ENCODE data around the gene CARS2.

Gene CARS2

GRCh38 chr13:110643324-110643723 lies 62.6 kb downstream of the CARS2 start:
- TF ChIP-seq, protein P1, sequence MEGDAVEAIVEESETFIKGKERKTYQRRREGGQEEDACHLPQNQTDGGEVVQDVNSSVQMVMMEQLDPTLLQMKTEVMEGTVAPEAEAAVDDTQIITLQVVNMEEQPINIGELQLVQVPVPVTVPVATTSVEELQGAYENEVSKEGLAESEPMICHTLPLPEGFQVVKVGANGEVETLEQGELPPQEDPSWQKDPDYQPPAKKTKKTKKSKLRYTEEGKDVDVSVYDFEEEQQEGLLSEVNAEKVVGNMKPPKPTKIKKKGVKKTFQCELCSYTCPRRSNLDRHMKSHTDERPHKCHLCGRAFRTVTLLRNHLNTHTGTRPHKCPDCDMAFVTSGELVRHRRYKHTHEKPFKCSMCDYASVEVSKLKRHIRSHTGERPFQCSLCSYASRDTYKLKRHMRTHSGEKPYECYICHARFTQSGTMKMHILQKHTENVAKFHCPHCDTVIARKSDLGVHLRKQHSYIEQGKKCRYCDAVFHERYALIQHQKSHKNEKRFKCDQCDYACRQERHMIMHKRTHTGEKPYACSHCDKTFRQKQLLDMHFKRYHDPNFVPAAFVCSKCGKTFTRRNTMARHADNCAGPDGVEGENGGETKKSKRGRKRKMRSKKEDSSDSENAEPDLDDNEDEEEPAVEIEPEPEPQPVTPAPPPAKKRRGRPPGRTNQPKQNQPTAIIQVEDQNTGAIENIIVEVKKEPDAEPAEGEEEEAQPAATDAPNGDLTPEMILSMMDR (conservative IDR thresholded peaks at IDR 0.05; ENCODE audit: low read depth, low read length) = no peak
- no peak overlapping the region for H2AFZ ChIP-seq (ENCODE audit: low read depth)
- no peak overlapping the region for H3K4me3 ChIP-seq (IDR thresholded peaks at IDR 0.05; ENCODE audit: insufficient read depth, low read depth, low read length)
- H4K20me1 ChIP-seq (ENCODE audit: insufficient read depth) = no peaks in the 10 kb centered on the region
- no peak overlapping the region for H3K27ac ChIP-seq
- H3K36me3 ChIP-seq (ENCODE audit: insufficient read depth) = no peaks in the 10 kb centered on the region
- H3K27me3 ChIP-seq (ENCODE audit: insufficient read depth, low read depth) = no peaks in the 10 kb centered on the region
- no peaks in the 10 kb centered on the region for H3K79me2 ChIP-seq (ENCODE audit: insufficient read depth, low read depth)
- no peak overlapping the region for H3K9ac ChIP-seq
- no peak overlapping the region for H3K4me2 ChIP-seq
- H3K4me1 ChIP-seq (ENCODE audit: low read depth, poor library complexity, severe bottlenecking) = peaks cover 6% of the 10 kb centered on the region

GRCh38 chr13:110642291-110642981 lies 63.5 kb downstream of the CARS2 start:
- TF ChIP-seq, protein P1 (conservative IDR thresholded peaks at IDR 0.05; ENCODE audit: low read depth, low read length) = no peak
- Histone ChIP-seq H3K27ac (no peak overlapping the region), H3K4me2 (no peak overlapping the region), H4K20me1 (ENCODE audit: insufficient read depth) (no peaks in the 10 kb centered on the region), H3K79me2 (ENCODE audit: insufficient read depth, low read depth) (no peaks in the 10 kb centered on the region), H3K36me3 (ENCODE audit: insufficient read depth) (no peaks in the 10 kb centered on the region), H3K9ac (no peak overlapping the region), H3K4me3 (IDR thresholded peaks at IDR 0.05; ENCODE audit: insufficient read depth, low read depth, low read length) (no peak overlapping the region), H3K27me3 (ENCODE audit: insufficient read depth, low read depth) (no peaks in the 10 kb centered on the region), H3K4me1 (ENCODE audit: low read depth, poor library complexity, severe bottlenecking) (peaks cover under 1% of the 10 kb centered on the region), H2AFZ (ENCODE audit: low read depth) (no peak overlapping the region)

GRCh38 chr13:110641055-110642015 lies 64.6 kb downstream of the CARS2 start:
- Histone ChIP-seq H3K79me2 (ENCODE audit: insufficient read depth, low read depth) (no peaks in the 10 kb centered on the region), H3K4me3 (IDR thresholded peaks at IDR 0.05; ENCODE audit: insufficient read depth, low read depth, low read length) (no peak overlapping the region), H3K27ac (no peak overlapping the region), H3K4me2 (no peak overlapping the region), H3K4me1 (ENCODE audit: low read depth, poor library complexity, severe bottlenecking) (no peaks in the 10 kb centered on the region), H2AFZ (ENCODE audit: low read depth) (no peak overlapping the region), H3K9ac (no peak overlapping the region), H3K36me3 (ENCODE audit: insufficient read depth) (no peaks in the 10 kb centered on the region), H4K20me1 (ENCODE audit: insufficient read depth) (no peaks in the 10 kb centered on the region), H3K27me3 (ENCODE audit: insufficient read depth, low read depth) (no peaks in the 10 kb centered on the region)
- TF ChIP-seq, protein P1 (conservative IDR thresholded peaks at IDR 0.05; ENCODE audit: low read depth, low read length) = no peak

- no peaks in the 10 kb centered on the region for H3K4me1 ChIP-seq (ENCODE audit: low read depth, poor library complexity, severe bottlenecking)
- H3K4me2 ChIP-seq = no peak overlapping the region
- H3K79me2 ChIP-seq (ENCODE audit: insufficient read depth, low read depth) = no peaks in the 10 kb centered on the region
- no peak overlapping the region for H2AFZ ChIP-seq (ENCODE audit: low read depth)
- H3K36me3 ChIP-seq (ENCODE audit: insufficient read depth) = no peaks in the 10 kb centered on the region
- TF ChIP-seq, protein P1 (conservative IDR thresholded peaks at IDR 0.05; ENCODE audit: low read depth, low read length) = no peak
- no peak overlapping the region for H3K4me3 ChIP-seq (IDR thresholded peaks at IDR 0.05; ENCODE audit: insufficient read depth, low read depth, low read length)
- no peaks in the 10 kb centered on the region for H4K20me1 ChIP-seq (ENCODE audit: insufficient read depth)
- H3K27me3 ChIP-seq (ENCODE audit: insufficient read depth, low read depth) = no peaks in the 10 kb centered on the region
- H3K9ac ChIP-seq = no peak overlapping the region
- no peak overlapping the region for H3K27ac ChIP-seq
Measured at GRCh38 chr13:110640591-110641029, 65.3 kb downstream of the CARS2 start.

All from KMS-11 (cell line).